ENCODE data around the gene C11orf86.
"Not testable (repeated sequence)": the region's sequence is repeated elsewhere in the genome, so short reads cannot be mapped to it uniquely, and the experiment has no call there.

The C11orf86 gene

GRCh38 chr11:66967670-66968425 lies 7.3 kb upstream of the C11orf86 start:
- DNase-seq (ENCODE audit: low read depth): peak; percentile 93

DNA sequence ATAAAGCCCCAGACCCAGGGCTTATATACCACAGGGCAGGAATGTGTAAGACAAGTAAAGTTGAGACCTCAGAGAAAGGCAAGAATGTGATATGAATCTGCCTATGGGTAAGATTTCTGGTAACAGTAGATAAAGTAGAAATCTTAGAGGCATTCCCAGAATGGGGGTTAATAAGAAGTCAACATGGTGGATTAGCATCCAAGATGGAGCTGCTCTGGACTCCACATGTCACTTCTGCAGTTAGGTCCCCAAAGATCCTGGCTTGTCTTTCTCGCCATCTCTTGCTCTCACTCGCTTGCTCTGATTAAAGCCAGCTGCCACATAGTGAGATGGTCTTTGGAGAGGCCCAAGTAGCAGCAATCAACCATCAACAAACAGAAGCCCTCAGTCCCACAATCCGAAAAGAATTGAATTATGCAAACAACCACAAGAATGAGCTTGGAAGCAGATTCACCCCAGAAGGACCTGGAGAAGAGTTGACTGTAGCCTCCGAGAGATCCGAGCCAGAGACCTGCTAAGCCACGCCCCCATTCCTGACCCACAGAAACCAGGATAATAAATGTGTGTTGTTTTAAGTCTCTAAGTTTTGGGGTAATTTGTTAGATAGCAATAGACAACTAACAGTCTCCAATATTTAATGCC lies 5.4 kb upstream of the C11orf86 start:
- DNase-seq (ENCODE audit: low read depth): peak; percentile 72

- DNase-seq (ENCODE audit: low read depth): no peak
Observed at GRCh38 chr11:66970371-66970806, 4.7 kb upstream of the C11orf86 start.

DNA sequence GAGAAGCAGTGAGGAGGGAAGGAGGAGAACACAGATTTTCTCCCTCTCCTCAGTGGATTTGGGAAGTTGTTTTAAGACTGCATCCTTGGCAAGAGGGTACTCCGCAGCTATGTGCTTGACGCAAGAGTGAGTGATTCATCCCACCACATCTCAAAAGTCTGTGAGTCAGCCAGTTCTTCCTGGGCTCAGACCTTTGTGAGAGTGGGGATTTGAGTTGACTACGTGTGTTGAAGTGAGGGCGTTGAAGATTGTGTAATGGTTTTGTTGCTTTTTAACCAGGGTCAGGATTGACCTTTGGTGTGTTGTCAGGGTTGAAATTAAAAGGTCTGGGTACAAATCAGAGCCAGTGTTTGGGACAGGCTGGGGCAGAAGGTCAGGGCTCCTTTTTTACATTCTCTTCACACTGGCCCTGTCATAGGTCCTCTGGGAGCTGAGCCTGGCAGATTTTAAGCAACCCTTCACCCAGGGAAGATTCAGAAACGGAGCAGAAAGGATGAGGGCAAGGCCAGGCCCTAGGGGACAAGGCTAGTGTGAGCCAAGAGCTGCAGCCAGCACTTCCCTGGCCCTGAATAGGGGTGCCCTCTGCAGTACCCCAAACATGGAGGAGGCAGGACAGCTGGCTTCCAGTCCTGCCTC lies 4.2 kb upstream of the C11orf86 start:
- peak; percentile 100 for DNase-seq (ENCODE audit: low read depth)

GRCh38 chr11:66971488-66971887 lies 3.6 kb upstream of the C11orf86 start:
- DNase-seq (ENCODE audit: low read depth): no peak

GRCh38 chr11:66973956-66974580 lies 1.0 kb upstream of the C11orf86 start:
- no peak for DNase-seq (ENCODE audit: low read depth)

DNA sequence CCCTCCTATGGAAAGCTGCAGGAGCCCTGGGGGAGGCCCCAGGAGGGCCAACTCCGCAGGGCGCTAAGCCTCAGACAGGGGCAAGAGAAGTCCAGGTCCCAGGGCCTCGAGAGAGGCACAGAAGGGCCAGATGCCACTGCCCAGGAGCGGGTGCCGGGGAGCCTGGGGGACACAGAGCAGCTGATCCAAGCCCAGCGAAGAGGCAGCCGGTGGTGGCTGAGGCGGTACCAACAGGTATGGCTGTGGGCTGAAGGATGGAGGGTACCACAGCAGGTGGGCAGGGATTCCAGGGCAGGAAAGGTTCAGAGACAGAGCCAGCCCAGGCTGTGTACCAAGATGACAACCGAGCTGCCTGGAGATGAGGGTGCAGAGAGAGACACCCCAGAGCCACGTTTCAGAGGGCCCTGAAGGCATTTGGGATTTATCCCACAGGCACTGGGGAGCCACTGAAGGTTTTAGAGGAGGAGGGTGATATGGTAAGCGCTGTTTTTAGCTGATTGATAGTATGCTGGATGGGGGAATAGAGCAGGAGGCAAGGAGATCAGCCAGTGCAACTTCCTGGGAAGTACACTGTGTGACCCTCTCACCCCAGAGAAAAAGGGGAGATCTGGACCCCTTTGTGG lies 412 bp downstream of the C11orf86 start:
- no peak for DNase-seq (ENCODE audit: low read depth)

DNA sequence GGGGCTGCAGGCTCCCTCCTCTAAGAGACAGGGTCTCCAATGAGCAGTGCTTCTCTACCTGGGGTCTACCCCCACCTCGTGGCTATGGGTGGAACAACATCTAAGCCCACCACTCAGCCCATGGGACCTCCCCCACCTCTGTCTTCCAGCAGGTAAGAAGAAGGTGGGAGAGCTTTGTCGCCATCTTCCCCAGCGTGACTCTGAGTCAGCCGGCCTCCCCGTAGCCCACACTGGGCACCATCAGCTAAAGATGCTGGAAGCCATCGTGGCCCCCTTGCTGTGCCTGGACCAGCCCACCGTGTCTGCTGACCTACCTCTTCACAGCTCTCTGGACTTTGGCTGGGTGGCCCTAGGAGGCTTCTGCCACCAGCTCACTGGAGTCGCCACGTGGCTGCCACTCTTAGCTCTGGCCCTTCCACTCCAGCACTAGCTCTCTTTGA lies 944 bp downstream of the C11orf86 start:
- DNase-seq (ENCODE audit: low read depth): no peak

GRCh38 chr11:66976925-66977324 lies 1.8 kb downstream of the C11orf86 start:
- no peak for DNase-seq (ENCODE audit: low read depth)

DNA sequence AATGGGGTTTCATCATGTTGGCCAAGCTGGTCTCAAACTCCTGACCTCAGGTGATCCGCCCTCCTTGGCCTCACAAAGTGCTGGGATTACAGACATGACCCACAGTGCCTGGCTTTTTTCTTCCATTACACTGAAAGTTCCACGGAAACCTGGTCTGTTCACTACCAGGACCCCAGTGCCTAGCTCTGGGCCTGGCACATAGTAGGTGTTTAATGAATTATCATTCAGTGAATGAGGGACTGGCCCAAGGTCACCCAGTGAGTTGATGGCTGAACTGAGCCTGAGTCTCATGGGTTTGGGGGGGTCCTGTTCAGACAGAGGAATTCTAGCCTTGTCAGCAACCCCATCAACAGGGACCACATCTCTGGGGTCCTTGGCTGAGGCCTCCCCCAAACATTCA lies 3.1 kb downstream of the C11orf86 start:
- DNase-seq (ENCODE audit: low read depth): no peak

- DNase-seq (ENCODE audit: low read depth): no peak
Observed at GRCh38 chr11:66978717-66979116, 3.6 kb downstream of the C11orf86 start.

GRCh38 chr11:66979336-66979980 lies 4.4 kb downstream of the C11orf86 start:
- no peak for DNase-seq (ENCODE audit: low read depth)

DNA sequence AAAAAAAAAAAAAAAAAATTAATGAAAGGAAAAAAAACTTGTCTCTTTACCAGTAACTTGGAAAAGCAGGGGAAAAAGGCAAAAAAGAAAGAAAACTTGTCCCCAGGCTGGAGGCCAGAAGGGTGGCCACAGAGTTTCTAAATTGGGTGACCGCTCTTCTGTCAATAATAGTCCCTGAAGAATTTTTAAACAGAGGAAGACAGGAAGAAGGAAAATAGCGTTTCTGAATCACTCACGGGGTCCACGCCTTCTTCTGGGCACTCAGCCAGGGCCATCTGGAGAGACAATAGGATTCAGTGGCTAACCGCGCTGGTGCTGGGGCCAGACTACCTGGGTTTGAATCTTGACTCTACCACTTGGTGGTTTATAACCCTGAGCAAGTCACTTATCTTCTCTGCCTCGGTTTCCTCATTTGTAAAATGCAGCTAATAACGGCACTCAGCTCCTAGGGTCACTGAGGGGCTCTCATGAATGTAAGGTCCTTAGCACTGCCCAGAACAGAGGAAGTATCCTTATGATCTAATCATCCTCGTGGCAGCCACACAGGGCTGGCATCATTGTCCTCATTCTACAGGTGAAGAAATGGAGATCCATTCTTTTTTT lies 7.0 kb downstream of the C11orf86 start:
- peak; percentile 82 for DNase-seq (ENCODE audit: low read depth)

GRCh38 chr11:66983275-66983924 lies 8.3 kb downstream of the C11orf86 start:
- no peak for DNase-seq (ENCODE audit: low read depth)

DNA sequence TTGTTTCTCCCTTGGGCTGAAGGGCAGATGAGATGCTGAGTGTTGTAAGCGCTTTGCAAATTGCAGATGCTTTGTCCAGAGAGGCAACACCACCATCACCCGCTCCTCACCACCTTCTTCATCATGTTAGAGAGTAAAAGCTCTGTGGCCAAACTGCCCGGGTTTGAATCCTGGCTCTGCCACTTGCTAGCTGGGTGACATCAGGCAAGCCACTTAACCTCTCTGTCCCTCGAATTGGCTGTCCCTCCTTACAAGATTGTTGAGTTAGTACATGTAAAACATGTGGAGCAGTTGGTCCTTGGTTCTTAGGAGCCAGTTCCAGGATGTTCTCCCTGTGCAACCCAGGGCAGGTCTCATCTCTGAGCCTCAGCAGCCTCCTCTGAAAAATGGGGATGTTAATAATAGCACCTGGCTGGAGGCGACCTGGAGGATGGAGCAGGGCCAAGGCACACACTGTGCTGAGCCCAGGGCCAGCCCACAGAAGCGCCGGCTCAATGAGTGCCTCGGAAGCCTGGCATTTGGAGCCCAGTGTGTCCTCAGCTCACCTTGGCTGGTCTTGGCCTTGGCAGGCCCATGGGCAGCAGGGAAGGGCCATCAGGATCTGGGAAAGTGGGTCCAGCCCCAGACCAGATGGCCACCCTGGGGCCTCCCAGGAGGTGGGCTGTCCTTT lies 10.5 kb downstream of the C11orf86 start:
- DNase-seq (ENCODE audit: low read depth): no peak

- no peak for DNase-seq (ENCODE audit: low read depth)
Observed at GRCh38 chr11:66986178-66986545, 11.1 kb downstream of the C11orf86 start.

- DNase-seq (ENCODE audit: low read depth): no peak
Observed at GRCh38 chr11:66987158-66987620, 12.1 kb downstream of the C11orf86 start.

DNA sequence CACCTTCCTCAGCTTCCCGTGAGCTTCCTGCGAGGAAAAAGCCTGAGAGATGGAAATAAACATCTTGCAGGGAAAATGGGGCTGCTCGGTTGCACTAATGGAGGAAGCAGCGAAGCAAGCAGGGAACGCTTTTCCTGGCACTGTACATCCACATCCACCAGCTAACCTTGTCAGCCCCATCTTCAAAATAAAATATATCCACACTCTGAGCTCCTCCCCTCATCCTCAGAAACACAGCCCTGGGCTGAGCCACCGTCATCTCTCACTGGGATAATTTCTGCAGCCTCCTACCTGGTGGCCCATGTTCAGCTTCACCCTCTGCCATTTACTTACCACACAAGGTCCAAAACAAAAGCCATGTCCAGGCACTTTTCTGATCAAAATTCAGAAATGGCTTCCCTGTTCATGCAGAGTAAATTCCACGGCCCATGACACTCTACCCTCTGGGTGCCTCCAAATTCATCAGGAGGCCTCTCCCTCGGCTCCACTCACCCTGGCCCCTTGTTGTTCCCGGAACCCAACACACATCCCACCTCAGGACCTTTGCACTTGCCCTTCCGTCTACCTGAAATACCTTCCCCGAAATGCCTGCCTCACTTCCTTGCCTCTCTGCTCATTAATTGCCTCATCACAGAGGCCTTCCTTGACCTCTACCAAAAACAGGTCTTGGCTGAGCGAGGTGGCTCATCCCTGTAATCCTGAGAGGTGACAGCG lies 13.0 kb downstream of the C11orf86 start:
- no peak for DNase-seq (ENCODE audit: low read depth)

DNA sequence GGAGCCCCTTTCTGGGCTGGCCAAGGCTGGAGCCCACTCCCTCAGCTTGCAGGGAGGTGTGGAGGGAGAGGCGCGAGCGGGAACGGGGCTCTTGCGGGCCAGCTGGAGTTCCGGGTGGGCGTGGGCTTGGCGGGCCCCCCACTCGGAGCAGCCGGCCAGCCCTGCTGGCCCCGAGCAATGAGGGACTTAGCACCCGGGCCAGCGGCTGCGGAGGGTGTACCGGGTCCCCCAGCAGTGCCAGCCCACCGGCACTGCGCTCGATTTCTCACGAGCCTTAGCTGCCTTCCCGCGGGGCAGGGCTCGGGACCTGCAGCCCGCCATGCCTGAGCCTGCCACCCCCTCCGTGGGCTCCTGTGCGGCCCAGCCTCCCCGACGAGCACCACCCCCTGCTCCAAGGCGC lies 13.6 kb downstream of the C11orf86 start:
- DNase-seq (ENCODE audit: low read depth): not testable (repeated sequence)

Measured in stromal cell of bone marrow (primary cell).